Prostate gland (tissue), 2 donors: ENCODE data around the gene STK38L.

ENCODE experiments used
- POLR2AphosphoS5 ChIP-seq: sonication (generic); formaldehyde crosslinking; IDR thresholded peaks from one replicate; pipeline ENCODE4 v1.6.1; 2017; ENCODE audit warnings: antibody characterized with exemption
- TF ChIP-seq, protein P1 (sequence below), 4 experiments: fragments of 200-600 bp in 2 of 4; fragments of 450-650 bp in 2 of 4; sonication (generic) in 2 of 4; IDR thresholded peaks; 1 replicate in 3 of 4; 2 replicates in 1 of 4; pipeline ENCODE4 v1.5.1; 2016 to 2019; ENCODE audit warnings: antibody characterized with exemption in 4 of 4, mild to moderate bottlenecking in 2 of 4, moderate library complexity in 2 of 4

DNA sequence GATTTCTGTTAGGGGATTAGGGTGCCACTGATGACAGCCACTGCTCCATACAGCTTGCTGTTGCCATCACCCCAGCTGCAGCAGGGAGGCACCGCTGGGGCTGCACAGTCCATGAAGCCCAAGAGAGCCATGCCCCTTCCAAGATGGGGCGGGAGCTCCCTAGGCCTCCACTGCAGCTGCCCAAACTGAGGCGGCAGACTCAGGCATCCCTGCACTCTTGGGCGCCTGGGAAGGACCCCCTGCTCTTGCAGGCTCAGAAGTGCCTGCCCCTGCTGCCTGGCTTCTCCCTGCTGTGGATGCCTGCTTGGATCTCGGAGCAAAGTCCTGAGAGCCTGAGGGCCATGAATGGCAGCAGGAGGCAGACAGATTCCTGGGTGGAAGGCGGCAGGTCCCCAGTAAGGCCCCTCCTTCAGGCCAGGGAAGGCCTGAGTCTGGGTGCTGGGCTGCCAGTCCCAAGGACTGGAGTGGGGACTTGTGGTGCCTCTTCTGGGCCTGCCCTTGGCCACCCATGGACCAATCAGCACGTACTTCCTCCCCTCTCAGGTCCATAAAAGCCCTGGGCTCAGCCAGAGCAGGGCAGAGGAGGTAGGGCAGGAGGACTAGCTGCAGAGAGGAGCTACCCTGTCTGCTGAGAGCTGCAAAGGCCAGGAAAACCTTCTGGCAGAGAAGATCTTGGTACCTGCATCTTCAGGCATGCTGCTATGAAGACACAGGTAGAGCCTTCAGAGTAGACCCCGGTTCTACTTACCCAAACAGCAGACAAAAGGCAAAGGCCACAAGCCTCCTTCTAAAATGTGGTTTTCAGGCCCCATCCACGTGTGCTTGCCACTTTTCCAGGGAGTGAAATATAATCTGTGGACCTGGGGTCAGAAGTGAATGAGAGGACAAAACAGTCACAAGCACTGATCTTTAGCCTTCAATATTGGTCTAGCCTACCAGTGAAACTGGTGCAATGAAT lies 30.0 kb upstream of the STK38L start:
- TF ChIP-seq, protein P1, sequence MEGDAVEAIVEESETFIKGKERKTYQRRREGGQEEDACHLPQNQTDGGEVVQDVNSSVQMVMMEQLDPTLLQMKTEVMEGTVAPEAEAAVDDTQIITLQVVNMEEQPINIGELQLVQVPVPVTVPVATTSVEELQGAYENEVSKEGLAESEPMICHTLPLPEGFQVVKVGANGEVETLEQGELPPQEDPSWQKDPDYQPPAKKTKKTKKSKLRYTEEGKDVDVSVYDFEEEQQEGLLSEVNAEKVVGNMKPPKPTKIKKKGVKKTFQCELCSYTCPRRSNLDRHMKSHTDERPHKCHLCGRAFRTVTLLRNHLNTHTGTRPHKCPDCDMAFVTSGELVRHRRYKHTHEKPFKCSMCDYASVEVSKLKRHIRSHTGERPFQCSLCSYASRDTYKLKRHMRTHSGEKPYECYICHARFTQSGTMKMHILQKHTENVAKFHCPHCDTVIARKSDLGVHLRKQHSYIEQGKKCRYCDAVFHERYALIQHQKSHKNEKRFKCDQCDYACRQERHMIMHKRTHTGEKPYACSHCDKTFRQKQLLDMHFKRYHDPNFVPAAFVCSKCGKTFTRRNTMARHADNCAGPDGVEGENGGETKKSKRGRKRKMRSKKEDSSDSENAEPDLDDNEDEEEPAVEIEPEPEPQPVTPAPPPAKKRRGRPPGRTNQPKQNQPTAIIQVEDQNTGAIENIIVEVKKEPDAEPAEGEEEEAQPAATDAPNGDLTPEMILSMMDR (IDR thresholded peaks at IDR 0.05): no peak
- no peak for TF ChIP-seq POLR2AphosphoS5
